Loucy (cell line): ENCODE results near the gene FHIT.
A peak's percentile ranks its signal among the peaks of the same experiment; 100 is the strongest.

Experiments used
- H2AFZ ChIP-seq: fragments of 200-600 bp; sonication (generic); 2 replicates; pipeline ENCODE4 v1.6.0; 2016; ENCODE audit warnings: antibody characterized with exemption, mild to moderate bottlenecking, low read length, moderate library complexity
- H3F3A ChIP-seq: fragments of 200-600 bp; 2 replicates; pipeline ENCODE4 v1.6.0; 2016; ENCODE audit warnings: antibody characterized with exemption, low read depth, mild to moderate bottlenecking
- H3K27me3 ChIP-seq: fragments of 200-600 bp; sonication (generic); 2 replicates; pipeline ENCODE4 v1.6.1; 2014; ENCODE audit warnings: low read length, mild to moderate bottlenecking; ENCODE audit not compliant: insufficient read depth, poor library complexity, severe bottlenecking
- H3K36me3 ChIP-seq: fragments of 200-600 bp; sonication (generic); 2 replicates; pipeline ENCODE4 v1.6.1; 2016; ENCODE audit warnings: low read length; ENCODE audit not compliant: insufficient read depth
- H3K4me1 ChIP-seq: fragments of 200-600 bp; sonication (generic); 2 replicates; pipeline ENCODE4 v1.5.1; 2014; ENCODE audit warnings: low read length, mild to moderate bottlenecking; ENCODE audit not compliant: insufficient read depth, poor library complexity, severe bottlenecking
- H3K4me2 ChIP-seq: fragments of 200-600 bp; sonication (generic); 2 replicates; pipeline ENCODE4 v1.6.0; 2014; ENCODE audit warnings: antibody characterized with exemption, low read length, low read depth, mild to moderate bottlenecking; ENCODE audit not compliant: poor library complexity, severe bottlenecking
- H3K4me3 ChIP-seq: fragments of 200-600 bp; sonication (generic); 2 replicates; pipeline ENCODE4 v1.5.1; 2014; ENCODE audit warnings: low read length, mild to moderate bottlenecking, mixed read lengths; ENCODE audit not compliant: poor library complexity, severe bottlenecking
- H3K79me2 ChIP-seq: fragments of 200-600 bp; sonication (generic); 2 replicates; pipeline ENCODE4 v1.6.1; 2014; ENCODE audit warnings: low read length; ENCODE audit not compliant: insufficient read depth
- H3K9ac ChIP-seq: fragments of 200-600 bp; sonication (generic); 2 replicates; pipeline ENCODE4 v1.6.0; 2014; ENCODE audit warnings: mild to moderate bottlenecking, low read depth, low read length, moderate library complexity; ENCODE audit not compliant: poor library complexity, severe bottlenecking
- H3K9me2 ChIP-seq: fragments of 200-600 bp; sonication (generic); replicated peaks from 2 replicates; pipeline ENCODE4 v1.6.1; 2016; ENCODE audit warnings: low read depth, low read length, mixed read lengths
- H3K9me3 ChIP-seq: fragments of 200-600 bp; sonication (generic); 2 replicates; pipeline ENCODE4 v1.6.1; 2014; ENCODE audit warnings: mild to moderate bottlenecking, antibody characterized with exemption, low read length, low read depth; ENCODE audit not compliant: insufficient read depth
- H4K20me1 ChIP-seq: fragments of 200-600 bp; sonication (generic); 2 replicates; pipeline ENCODE4 v1.6.0; 2014; ENCODE audit warnings: antibody characterized with exemption, low read length, mild to moderate bottlenecking; ENCODE audit not compliant: insufficient read depth, poor library complexity, severe bottlenecking
- CTCF ChIP-seq: fragments of 200-600 bp; sonication (generic); conservative IDR thresholded peaks from 2 replicates; pipeline ENCODE4 v1.5.1; 2014; ENCODE audit warnings: mild to moderate bottlenecking, antibody characterized with exemption, low read length
- EZH2phosphoT487 ChIP-seq: fragments of 200-600 bp; IDR thresholded peaks from 2 replicates; pipeline ENCODE4 v1.6.1; 2018; ENCODE audit warnings: antibody characterized with exemption, mild to moderate bottlenecking, moderate library complexity, borderline replicate concordance

The FHIT gene

DNA sequence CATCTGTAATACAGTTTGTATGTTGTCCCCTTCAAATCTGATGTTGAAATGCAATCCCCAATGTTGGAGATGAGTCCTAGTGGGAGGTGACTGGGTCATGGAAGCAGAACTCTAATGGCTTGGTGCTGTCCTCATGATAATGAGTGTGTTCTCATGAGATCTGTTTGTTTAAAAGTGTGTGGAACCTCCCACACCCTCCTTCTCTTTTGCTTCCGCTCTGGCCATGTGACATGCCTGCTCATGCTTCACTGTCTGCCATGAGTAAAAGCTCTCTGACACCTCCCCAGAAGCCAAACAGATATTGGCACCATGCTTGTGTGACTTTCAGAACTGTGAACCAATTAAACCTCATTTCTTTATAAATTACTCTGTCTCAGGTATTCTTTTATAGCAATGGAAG lies 1407.4 kb downstream of the FHIT start:
- Histone ChIP-seq H2AFZ (no peak overlapping the region), H3K4me2 (no peak overlapping the region), H3K9ac (no peak overlapping the region)

DNA sequence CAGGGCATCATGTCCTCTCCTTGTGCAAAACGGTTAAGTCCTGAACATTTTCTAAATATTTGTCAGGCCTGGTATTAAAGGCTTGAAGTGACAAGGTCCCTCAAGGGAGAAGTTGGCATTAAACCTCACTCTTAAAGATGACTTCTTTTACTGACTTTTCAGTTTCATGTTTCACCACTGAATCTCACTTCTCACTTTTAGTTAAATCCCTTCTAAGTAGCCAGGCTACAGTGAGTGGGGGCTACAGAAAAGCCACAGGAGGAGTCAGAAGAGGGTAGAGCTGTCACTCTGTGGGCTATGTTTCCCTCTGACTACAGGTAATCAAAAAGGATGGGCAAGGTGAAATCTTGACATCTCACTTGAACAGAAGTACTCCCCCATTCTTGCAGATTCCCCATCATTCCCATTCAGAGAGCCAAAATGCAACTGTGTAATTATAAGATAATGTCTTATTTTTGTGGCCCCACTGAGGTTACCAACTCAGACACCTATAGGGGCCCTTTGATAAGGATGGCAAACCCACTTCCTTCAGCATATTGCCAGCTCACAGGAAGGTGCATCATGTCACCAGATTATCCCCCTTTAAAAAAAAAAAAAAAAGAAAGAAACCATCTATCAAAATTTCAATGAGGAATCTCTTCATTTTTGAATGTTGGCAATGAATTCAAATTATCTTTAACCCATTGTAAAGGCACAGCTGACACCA lies 1411.3 kb downstream of the FHIT start:
- Histone ChIP-seq H4K20me1 (no peaks in the 10 kb centered on the region), H3K9me2 (no peaks in the 10 kb centered on the region), H3K27me3 (no peaks in the 10 kb centered on the region), H3K9me3 (no peaks in the 10 kb centered on the region), H3K36me3 (no peaks in the 10 kb centered on the region), H3K4me3 (no peak overlapping the region), H2AFZ (no peak overlapping the region), H3F3A (no peaks in the 10 kb centered on the region), H3K4me2 (peak overlapping the region; percentile 7), H3K4me1 (peaks cover 18% of the 10 kb centered on the region), H3K9ac (no peak overlapping the region), H3K79me2 (no peaks in the 10 kb centered on the region)
- TF ChIP-seq CTCF (no peak), EZH2phosphoT487 (no peak)

More for the DNA sequence above, 1407.4 kb downstream of the FHIT start:
- Histone ChIP-seq H3K27me3 (no peaks in the 10 kb centered on the region), H3F3A (no peaks in the 10 kb centered on the region), H4K20me1 (no peaks in the 10 kb centered on the region), H3K4me1 (peaks cover 18% of the 10 kb centered on the region), H3K4me3 (no peak overlapping the region), H3K36me3 (no peaks in the 10 kb centered on the region), H3K79me2 (no peaks in the 10 kb centered on the region), H3K9me2 (no peaks in the 10 kb centered on the region), H3K9me3 (peaks cover 5% of the 10 kb centered on the region)
- TF ChIP-seq CTCF = no peak
- TF ChIP-seq EZH2phosphoT487 = no peak

GRCh38 chr3:59839283-59839682 lies 1412.0 kb downstream of the FHIT start:
- Histone ChIP-seq H3K9me3 (no peaks in the 10 kb centered on the region), H3F3A (no peaks in the 10 kb centered on the region), H3K27me3 (no peaks in the 10 kb centered on the region), H3K9me2 (no peaks in the 10 kb centered on the region), H3K4me2 (no peak overlapping the region), H3K36me3 (no peaks in the 10 kb centered on the region), H2AFZ (no peak overlapping the region), H4K20me1 (no peaks in the 10 kb centered on the region), H3K9ac (no peak overlapping the region), H3K4me1 (peaks cover 18% of the 10 kb centered on the region), H3K4me3 (no peak overlapping the region), H3K79me2 (no peaks in the 10 kb centered on the region)
- TF ChIP-seq CTCF = no peak
- TF ChIP-seq EZH2phosphoT487 = no peak
